ENCODE measurements around the gene POMZP3. TPM values are rescaled to one million over a fixed set of nuclear protein-coding genes. Genes with fewer than 3 reads are reported as not detected.
"Not testable (repeated sequence)": the region's sequence is repeated elsewhere in the genome, so short reads cannot be mapped to it uniquely, and the experiment has no call there.

Gene POMZP3
- total RNA-seq (10 to 100 TPM in 4 of 7 donors, 1 to 10 TPM in 3; 3.5 to 14.9 (median 10.1) TPM), polyA plus RNA-seq (10 to 100 TPM in 2 of 3 donors, 1 to 10 TPM in 1; 7.9 to 12.9 (median 11.4) TPM)
- long read RNA-seq, donor 1, partial matches to known transcripts, result 0 of 3 reads
- long read RNA-seq, donor 1, other reads (novel, unspliced or antisense), result 0 of 3 reads
- long read RNA-seq, donor 2, partial matches to known transcripts, result 0 of 2 reads
- long read RNA-seq, donor 2, other reads (novel, unspliced or antisense), result 0 of 2 reads

DNA sequence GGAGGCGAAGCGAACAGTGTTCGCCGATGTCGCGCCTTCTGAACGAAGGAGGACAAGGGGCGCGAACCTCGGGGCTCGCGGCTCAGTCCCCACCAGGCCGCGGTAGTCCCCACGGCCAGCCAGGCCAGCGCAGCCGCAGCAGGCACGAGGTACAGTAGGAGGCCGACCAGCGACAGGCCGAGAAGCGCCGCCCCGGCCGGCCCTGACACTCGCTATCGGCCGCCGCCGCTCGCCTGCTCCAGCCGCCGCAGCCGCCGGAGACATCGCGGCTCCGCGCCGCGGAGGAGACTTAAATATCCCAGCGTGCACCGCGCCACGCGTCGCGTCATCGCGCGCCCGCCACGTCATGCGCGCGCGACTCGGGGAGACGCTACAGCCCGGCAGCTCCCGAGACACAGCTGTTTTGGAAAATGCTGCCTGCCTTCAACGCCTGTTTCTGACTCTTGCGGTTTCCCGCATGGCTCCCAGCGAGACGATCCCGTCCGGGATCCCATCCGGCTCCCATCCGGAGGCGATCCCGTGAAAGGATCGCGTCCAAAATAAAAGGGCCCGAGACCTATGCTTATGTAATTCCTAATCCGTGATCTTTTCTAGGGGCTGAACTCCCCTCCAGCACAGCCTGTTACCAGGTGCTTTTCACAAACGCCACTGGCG, at the start of gene POMZP3:
Gene POMZP3 (minus strand): TSS at position 291 of the 654 bp plus-strand sequence. CDS start 1,215 bp downstream, outside the sequence.
- Histone ChIP-seq H3K27ac (peak within 1 kb of the TSS; percentile 61 to 88 (median 86)), H3K4me1 (peaks cover 0 to 15% (median 0%) of the 10 kb centered on the region in 6 donors), H3K36me3 (peaks cover 0 to 16% (median 0%) of the 10 kb centered on the region in 6 donors), H3K4me3 (peak within 1 kb of the TSS; percentile 35 to 71 (median 50))
- intact Hi-C loops (cut with DNase I; ENCODE audit: low total_unique reads); H3K9me3 ChIP-seq; H3K27me3 ChIP-seq (replicated peaks in 1 of 7): not testable (repeated sequence)
- 0 to 1% (median 0%) methylated on average over 15 to 41 of the region's 78 CpGs; no CpG with 5 or more reads in 1 of the 5 donors for WGBS, 5 donors
- peak; percentile 82 for DNase-seq
- TF ChIP-seq POLR2A (IDR thresholded peaks at IDR 0.05) (peak in 1 of 3 donors; percentile 31), POLR2AphosphoS5 (IDR thresholded peaks at IDR 0.05) (peak; percentile 55 to 84 (median 70))

DNA sequence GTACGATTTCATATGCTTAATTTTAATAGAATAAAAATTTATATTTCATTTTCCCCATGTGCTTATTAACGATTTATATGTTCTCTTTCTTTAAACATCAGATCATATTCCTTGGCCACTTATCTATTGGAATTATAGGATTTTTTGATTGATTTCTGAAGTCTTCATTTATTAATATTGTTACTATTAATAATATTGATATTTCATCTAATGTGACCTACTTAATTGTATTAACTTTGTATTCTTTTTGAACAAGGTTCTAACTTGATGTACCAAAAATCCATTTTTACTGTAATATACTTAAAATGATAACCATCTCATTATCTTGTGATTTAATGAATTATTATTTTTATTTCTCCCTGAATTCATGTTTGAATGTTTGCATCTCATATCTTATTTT, 48.7 kb upstream of the POMZP3 start:
- WGBS, 5 donors, result 66 to 90% (median 85%) methylated on average over 2 of the region's 2 CpGs
- H3K27ac ChIP-seq; intact Hi-C loops (cut with DNase I; ENCODE audit: low total_unique reads); DNase-seq; H3K36me3 ChIP-seq; H3K4me1 ChIP-seq; H3K9me3 ChIP-seq; H3K4me3 ChIP-seq; H3K27me3 ChIP-seq (replicated peaks in 1 of 7): not testable (repeated sequence)

DNA sequence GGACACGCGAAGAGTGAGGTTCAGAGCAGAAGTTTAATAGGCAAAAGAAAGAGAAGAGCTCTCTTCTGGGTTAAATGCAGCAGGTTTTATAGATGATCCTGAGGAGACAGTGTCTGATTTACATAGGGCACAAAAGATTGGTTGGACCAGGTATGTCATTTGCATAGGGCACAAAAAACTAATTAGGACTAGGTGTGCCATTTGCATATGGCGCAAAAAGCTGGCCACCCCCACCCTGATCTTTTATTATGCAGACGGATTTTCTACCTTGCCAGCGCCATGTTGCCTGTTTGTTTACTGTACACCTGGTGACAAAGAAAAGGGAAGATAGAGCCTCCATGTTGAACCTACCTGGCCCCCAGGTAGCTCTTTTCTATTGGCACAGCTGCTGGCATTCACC, 46.3 kb upstream of the POMZP3 start:
- H3K36me3 ChIP-seq; intact Hi-C loops (cut with DNase I; ENCODE audit: low total_unique reads); H3K4me3 ChIP-seq; H3K4me1 ChIP-seq; H3K27ac ChIP-seq; H3K9me3 ChIP-seq; H3K27me3 ChIP-seq (replicated peaks in 1 of 7); DNase-seq: not testable (repeated sequence)
- 87 to 98% (median 93%) methylated on average over 5 of the region's 5 CpGs for whole genome bisulfite sequencing, 5 donors

DNA sequence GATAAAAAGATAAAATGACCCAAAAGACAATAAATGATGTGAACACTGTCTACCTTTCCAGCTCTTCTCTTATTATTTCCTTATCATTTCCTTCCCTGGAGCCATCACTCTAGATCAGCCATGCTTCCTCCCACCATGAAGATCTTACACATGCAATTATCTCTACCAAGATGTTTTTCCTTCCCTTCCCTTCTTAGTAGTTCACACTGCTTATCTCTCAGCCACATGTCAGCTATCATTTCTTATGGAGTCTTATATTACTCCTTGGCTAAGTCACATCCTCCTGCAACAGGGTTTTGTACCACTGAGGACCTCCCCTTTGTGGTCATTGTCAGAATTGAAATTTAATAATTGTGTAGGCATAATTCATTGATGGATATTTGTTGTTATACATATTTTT, 32.1 kb upstream of the POMZP3 start:
- intact Hi-C loops (cut with DNase I; ENCODE audit: low total_unique reads); H3K4me1 ChIP-seq; H3K9me3 ChIP-seq; H3K27me3 ChIP-seq (replicated peaks in 1 of 7); H3K36me3 ChIP-seq; H3K4me3 ChIP-seq; DNase-seq; H3K27ac ChIP-seq: not testable (repeated sequence)

DNA sequence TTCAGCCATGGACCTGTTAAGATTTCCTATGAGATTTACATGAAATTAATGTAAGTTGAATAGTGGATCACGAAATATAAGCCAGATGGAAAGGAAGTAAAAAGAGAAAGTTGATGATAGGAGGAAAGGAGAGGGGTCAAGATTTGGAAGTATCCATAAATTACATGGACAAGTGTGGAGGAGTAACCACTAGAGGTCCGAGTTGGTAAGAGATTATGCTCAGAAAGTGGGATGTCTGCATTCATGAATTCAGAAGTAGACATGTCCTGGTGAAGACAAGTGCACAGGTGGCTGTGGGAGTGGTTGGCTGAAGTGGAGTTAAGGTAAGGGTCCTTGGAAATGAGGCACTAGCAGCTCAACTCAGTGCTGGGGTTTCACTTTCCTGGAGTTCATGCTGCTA, 29.3 kb upstream of the POMZP3 start:
- WGBS, 5 donors, result 46 to 72% (median 54%) methylated on average over 2 of the region's 2 CpGs
- DNase-seq; intact Hi-C loops (cut with DNase I; ENCODE audit: low total_unique reads): not testable (repeated sequence)

DNA sequence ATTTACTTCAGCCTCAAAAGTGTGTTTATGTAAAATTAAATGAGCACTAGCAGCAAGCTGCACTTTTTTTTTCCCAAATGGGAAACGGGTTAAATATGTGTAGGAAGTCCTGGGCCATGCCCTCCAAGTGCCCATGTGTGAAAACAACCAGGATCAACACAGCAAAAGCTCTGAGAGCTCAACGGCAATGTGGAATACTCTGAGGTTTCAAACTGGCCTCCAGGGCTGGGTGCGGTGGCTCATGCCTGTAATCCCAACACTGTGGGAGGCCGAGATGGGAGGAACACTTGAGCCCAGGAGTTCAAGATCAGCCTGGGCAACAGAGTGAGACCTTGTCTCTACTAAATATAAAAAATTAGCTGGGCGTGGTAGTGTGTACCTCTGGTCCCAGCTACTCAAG, 15.5 kb upstream of the POMZP3 start:
- H3K27me3 ChIP-seq (replicated peaks in 1 of 7); H3K9me3 ChIP-seq; H3K4me3 ChIP-seq; intact Hi-C loops (cut with DNase I; ENCODE audit: low total_unique reads); H3K4me1 ChIP-seq; DNase-seq; H3K36me3 ChIP-seq; H3K27ac ChIP-seq: not testable (repeated sequence)
- WGBS, 5 donors, result 0 to 92% (median 20%) methylated on average over 1 of the region's 5 CpGs; no CpG with 5 or more reads in 2 of the 5 donors

More for the DNA sequence above, 29.3 kb upstream of the POMZP3 start:
- not testable (repeated sequence) for H3K27me3 ChIP-seq (replicated peaks in 1 of 7); H3K4me1 ChIP-seq; H3K4me3 ChIP-seq; H3K9me3 ChIP-seq; H3K36me3 ChIP-seq; H3K27ac ChIP-seq

DNA sequence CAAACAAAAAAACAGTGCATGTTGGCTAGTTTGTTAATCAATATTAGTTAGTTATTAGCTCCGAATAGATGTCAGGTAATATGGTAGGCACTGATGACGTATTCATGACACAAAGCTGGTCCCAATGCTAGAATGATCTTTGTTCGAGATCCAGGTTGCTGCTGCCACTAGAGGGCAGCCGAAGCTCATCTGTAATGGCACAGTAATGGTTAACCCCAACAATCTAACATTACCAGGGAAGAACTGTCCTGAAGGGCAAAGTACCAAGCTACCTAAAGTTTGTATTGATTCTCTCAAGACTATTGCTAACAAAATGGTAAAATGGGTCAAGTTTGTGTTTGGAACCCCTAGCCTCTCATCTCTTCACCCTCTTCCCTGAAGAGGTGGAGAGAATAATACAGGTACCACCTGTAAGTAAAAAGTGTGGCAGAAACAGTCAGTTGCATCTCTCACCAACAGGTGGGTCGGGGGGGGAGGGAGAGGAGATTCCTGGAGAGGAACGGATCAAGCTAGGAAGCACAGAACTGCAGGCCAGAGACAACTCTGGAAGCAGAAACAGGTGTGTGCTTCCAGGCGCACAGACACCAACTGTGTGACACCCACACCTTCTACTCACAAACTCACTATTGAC, 10.1 kb upstream of the POMZP3 start:
- 20 to 38% (median 33%) methylated on average over 6 to 7 of the region's 7 CpGs for WGBS, 5 donors
- H3K4me3 ChIP-seq; H3K27ac ChIP-seq; intact Hi-C loops (cut with DNase I; ENCODE audit: low total_unique reads); H3K4me1 ChIP-seq; H3K27me3 ChIP-seq (replicated peaks in 1 of 7); H3K36me3 ChIP-seq; DNase-seq; H3K9me3 ChIP-seq: not testable (repeated sequence)
- TF ChIP-seq, protein P1, sequence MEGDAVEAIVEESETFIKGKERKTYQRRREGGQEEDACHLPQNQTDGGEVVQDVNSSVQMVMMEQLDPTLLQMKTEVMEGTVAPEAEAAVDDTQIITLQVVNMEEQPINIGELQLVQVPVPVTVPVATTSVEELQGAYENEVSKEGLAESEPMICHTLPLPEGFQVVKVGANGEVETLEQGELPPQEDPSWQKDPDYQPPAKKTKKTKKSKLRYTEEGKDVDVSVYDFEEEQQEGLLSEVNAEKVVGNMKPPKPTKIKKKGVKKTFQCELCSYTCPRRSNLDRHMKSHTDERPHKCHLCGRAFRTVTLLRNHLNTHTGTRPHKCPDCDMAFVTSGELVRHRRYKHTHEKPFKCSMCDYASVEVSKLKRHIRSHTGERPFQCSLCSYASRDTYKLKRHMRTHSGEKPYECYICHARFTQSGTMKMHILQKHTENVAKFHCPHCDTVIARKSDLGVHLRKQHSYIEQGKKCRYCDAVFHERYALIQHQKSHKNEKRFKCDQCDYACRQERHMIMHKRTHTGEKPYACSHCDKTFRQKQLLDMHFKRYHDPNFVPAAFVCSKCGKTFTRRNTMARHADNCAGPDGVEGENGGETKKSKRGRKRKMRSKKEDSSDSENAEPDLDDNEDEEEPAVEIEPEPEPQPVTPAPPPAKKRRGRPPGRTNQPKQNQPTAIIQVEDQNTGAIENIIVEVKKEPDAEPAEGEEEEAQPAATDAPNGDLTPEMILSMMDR (IDR thresholded peaks at IDR 0.05 in 8 of 11, conservative IDR thresholded peaks at IDR 0.05 in 3 of 11), result peak in 7 of 11 experiments; percentile 12 to 54 (median 42)

DNA sequence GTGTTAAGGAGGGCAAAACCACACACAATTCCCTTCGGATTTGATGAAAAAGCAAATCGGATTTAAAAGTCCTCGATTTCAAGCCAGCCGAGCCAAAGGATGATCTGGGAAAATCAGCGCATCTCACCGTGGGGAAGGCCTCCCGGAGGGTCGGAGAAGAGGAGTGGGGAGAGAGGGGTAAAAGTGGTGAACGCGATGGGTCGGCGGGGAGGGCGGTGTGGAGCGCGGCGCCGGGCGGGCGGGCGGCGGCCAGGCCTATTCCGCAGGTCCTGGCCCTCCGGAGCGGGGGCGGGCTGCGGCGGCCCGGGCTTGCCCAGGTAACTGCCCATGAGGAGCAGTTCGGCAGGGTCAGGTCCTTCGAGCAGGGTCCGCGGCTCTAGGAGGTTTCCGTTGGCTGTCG, 498 bp downstream of the POMZP3 start:
- WGBS, 5 donors, result 0 to 2% (median 1%) methylated on average over 8 to 25 of the region's 34 CpGs
- Histone ChIP-seq H3K4me3 (peak overlapping the region in 5 of 8 donors; percentile 46 to 71 (median 52)), H3K4me1 (peaks cover 0 to 15% (median 0%) of the 10 kb centered on the region in 6 donors), H3K27ac (peak overlapping the region in 5 of 8 donors; percentile 85 to 88 (median 86)), H3K36me3 (peaks cover 0 to 16% (median under 1%) of the 10 kb centered on the region in 6 donors)
- DNase-seq; H3K9me3 ChIP-seq; H3K27me3 ChIP-seq (replicated peaks in 1 of 7); intact Hi-C loops (cut with DNase I; ENCODE audit: low total_unique reads): not testable (repeated sequence)

DNA sequence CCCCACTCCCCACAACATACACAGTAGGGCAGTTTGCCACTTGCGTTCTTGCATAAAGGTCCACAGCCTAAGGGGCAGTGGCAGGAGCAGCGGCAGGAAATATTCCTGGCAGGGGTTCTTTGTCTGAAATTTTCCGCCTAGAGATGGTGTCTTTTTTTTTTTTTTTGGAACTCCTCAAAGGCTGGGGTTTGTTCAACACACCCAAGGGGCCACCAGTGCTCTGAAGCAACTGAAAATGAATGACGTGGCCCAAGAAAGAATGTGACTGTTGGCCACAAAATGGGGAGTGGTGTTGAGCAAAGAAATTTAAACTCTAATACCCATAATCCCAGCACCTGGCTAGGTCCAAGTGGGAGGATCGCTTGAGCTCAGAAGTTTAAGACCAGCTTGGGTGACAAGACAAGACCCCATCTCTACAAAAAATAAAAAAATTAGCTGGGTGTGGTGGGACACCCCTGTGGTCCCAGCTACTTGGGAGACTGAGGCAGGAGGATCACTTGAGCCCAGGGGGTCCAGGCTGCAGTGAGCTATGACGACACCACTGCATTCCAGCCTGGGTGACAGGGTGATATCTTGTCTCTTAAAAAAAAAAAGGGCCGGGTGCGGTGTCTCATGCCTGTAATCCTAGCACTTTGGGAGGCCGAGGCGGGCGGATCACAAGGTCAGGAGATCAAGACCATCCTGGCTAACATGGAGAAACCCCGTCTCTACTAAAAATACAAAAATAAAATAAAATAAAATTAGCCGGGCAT, 7.5 kb downstream of the POMZP3 start:
- 59 to 88% (median 75%) methylated on average over 3 to 6 of the region's 13 CpGs for WGBS, 5 donors
- peaks cover 0 to 36% (median 7%) of the 10 kb centered on the region in 6 donors for H3K36me3 ChIP-seq
- DNase-seq; H3K4me3 ChIP-seq; H3K27me3 ChIP-seq (replicated peaks in 1 of 7); H3K9me3 ChIP-seq; intact Hi-C loops (cut with DNase I; ENCODE audit: low total_unique reads); H3K27ac ChIP-seq; H3K4me1 ChIP-seq: not testable (repeated sequence)
